ENCODE data around the gene MTHFSD. TPM values are rescaled to one million over a fixed set of nuclear protein-coding genes. Genes with fewer than 3 reads are reported as not detected.

Gene MTHFSD
- polyA plus RNA-seq, 1 of the 3 experiments (the other 2 are of a cell fraction) = 15.6 TPM

DNA sequence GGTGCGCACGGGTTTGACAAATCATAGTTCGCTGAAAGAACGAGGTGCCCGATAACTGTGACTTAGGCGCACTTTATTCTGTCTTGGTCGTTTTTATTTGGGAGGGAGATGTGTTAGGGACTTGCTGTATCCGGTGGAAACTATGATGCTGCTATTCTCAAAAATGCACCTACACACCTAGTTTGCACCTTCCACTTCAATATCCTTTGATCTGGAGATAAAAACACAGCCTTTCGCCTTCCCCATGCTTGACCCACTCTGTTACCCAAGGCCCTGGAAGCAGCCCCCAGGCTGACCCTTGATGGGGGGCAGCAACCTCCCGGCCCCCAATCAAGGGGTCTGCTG, 59.7 kb downstream of the MTHFSD start (continued):
- TF ChIP-seq USF2 (IDR thresholded peaks at IDR 0.05; ENCODE audit: borderline replicate concordance, low read depth, low read length) = no peak
- no peak for TF ChIP-seq EZH2phosphoT487 (IDR thresholded peaks at IDR 0.05; ENCODE audit: borderline replicate concordance, low read depth)
- no peak for TF ChIP-seq JUND (IDR thresholded peaks at IDR 0.05)
- TF ChIP-seq YY1 (IDR thresholded peaks at IDR 0.05; ENCODE audit: low read depth) = no peak
- TF ChIP-seq, protein P1, sequence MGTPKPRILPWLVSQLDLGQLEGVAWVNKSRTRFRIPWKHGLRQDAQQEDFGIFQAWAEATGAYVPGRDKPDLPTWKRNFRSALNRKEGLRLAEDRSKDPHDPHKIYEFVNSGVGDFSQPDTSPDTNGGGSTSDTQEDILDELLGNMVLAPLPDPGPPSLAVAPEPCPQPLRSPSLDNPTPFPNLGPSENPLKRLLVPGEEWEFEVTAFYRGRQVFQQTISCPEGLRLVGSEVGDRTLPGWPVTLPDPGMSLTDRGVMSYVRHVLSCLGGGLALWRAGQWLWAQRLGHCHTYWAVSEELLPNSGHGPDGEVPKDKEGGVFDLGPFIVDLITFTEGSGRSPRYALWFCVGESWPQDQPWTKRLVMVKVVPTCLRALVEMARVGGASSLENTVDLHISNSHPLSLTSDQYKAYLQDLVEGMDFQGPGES (IDR thresholded peaks at IDR 0.05; ENCODE audit: low read depth, low read length) = no peak

DNA sequence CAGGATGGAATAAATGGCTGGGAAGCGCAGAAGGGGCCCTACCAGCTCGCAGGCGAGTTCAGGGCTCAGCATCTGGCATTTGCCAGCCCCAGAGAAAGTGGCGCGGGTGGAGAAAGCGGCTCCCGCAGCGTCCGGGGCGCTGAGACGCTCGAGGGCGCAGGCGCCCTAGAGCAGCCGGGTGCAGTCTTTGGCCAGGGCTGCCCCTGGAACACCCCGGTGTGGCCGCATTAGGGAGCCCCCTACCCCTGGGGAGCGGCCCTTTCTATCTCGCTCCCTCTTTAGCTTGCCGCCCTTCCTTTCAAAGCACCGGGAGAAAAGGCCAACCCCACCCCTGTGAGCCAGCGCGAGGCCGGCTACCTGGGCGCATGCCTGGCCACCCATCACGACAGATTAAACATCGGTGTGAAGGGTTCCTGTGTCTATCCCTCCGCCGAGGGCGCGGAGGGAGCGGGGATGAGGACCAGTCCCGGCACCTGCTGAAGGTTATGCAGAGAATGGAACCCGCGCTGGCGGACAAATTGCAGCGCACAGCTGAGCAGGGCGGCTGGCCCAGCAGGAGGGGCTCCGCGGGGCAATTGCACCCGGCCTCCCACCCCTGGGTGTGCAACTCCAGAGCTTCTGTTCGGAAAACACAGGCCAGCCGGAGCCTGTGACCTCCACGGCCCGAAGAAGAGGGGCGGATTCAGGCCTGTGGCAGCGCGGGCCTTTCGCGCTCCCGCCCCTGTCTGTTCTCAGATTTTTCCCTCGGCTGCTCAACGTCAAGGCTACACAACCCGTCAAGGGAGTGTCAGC, 60.3 kb downstream of the MTHFSD start:
- Histone ChIP-seq H3K27ac (ENCODE audit: low read depth in 2 of 2, low read length in 1 of 2) (no peak overlapping the region), H4K20me1 (ENCODE audit: insufficient read depth) (no peaks in the 10 kb centered on the region), H3K79me2 (ENCODE audit: insufficient read depth) (no peaks in the 10 kb centered on the region), H3K4me1 (ENCODE audit: control insufficient read depth in 1 of 2, insufficient read depth in 2 of 2, low read depth in 1 of 2, low read length in 1 of 2) (no peaks in the 10 kb centered on the region), H3K36me3 (replicated peaks in 1 of 2; ENCODE audit: control insufficient read depth in 1 of 2, insufficient read depth in 2 of 2, low read length in 1 of 2) (no peaks in the 10 kb centered on the region), H3F3A (replicated peaks; ENCODE audit: insufficient read depth) (no peaks in the 10 kb centered on the region), H3K9me2 (no peaks in the 10 kb centered on the region), H3K27me3 (ENCODE audit: insufficient read depth) (peaks cover 97% of the 10 kb centered on the region), H3K9ac (no peak overlapping the region), H2AFZ (ENCODE audit: low read depth) (no peak overlapping the region), H3K4me2 (no peak overlapping the region), H3K9me3 (no peaks in the 10 kb centered on the region), H3K4me3 (ENCODE audit: low read depth in 2 of 2, low read length in 1 of 2) (no peak overlapping the region)
- DNase-seq = no peak
- ChIA-PET CTCF (interaction anchor here (0.8 to 3.1 kb wide), 2 partner anchors 23 to 25 kb away, joined by 3 to 10 read pairs; no protein-coding TSS in a partner anchor), POLR2A (no interaction called here)
- TF ChIP-seq POLR2AphosphoS5 (IDR thresholded peaks at IDR 0.05; ENCODE audit: low read depth, low read length) = no peak
- TF ChIP-seq EZH2phosphoT487 (IDR thresholded peaks at IDR 0.05; ENCODE audit: borderline replicate concordance, low read depth) = no peak
- TF ChIP-seq RXRA (IDR thresholded peaks at IDR 0.05; ENCODE audit: borderline replicate concordance, low read depth) = no peak
- no peak for TF ChIP-seq FOSL2 (IDR thresholded peaks at IDR 0.05; ENCODE audit: borderline replicate concordance, low read depth)
- TF ChIP-seq MXI1 (IDR thresholded peaks at IDR 0.05; ENCODE audit: low read depth, low read length) = no peak
- TF ChIP-seq, protein P1 (IDR thresholded peaks at IDR 0.05; ENCODE audit: low read depth, low read length) = no peak
- TF ChIP-seq CHD2 (IDR thresholded peaks at IDR 0.05; ENCODE audit: low read length, partially characterized antibody) = no peak
- no peak for TF ChIP-seq YY1 (IDR thresholded peaks at IDR 0.05; ENCODE audit: low read depth)
- 9% methylated on average over 25 of the region's 54 CpGs for WGBS (ENCODE audit: low lambda C conversion rate)
